HepG2 (cell line): ENCODE measurements around the gene CDK14. TPM values are rescaled to one million over a fixed set of nuclear protein-coding genes. Genes with fewer than 3 reads are reported as not detected.

Source experiments
- ATAC-seq: fragments of 200-7000 bp; cut with Tn5 transposase; 3 replicates; pipeline ENCODE4 v1.9.1; 2020; ENCODE audit warnings: mild to moderate bottlenecking, moderate library complexity
- BruUV-seq: library from RNA; stranded (reverse); fragments of 400-500 nt; replicated peaks from 2 replicates; lab custom pipeline; 2021; lab: Mats Ljungman, UMichigan
- CTCF ChIA-PET: fragments of 300-600 bp; formaldehyde crosslinking; extraction: SDS; loops from one replicate; lab custom pipeline; 2021; ENCODE audit warnings: low total read pairs, inconsistent platforms, low intra/inter-chr PET ratio; lab: Yijun Ruan, JAX
- POLR2A ChIA-PET: fragments of 350-600 bp; sonication (Branson Sonifier 250); formaldehyde crosslinking; loops from one replicate; lab custom pipeline; 2020; ENCODE audit warnings: antibody characterized with exemption, inconsistent platforms; lab: Yijun Ruan, JAX
- DNase-seq: peaks from one replicate; pipeline ENCODE4 v3.0.0-alpha.2; 2015; ENCODE audit warnings: low spot score
- FAIRE-seq: peaks from 3 replicates; lab custom pipeline; 2011; peaks lifted over from hg19 to GRCh38; lab: Jason Lieb, UNC
- H2AFZ ChIP-seq: one replicate; pipeline ENCODE4 v1.6.1; 2011; ENCODE audit warnings: low read length, inconsistent platforms
- H3K27ac ChIP-seq: fragments of 300-600 bp; 3 replicates; pipeline ENCODE4 v1.8.0; 2011; ENCODE audit warnings: mixed run types, mild to moderate bottlenecking, mixed read lengths, low read length, inconsistent platforms; ENCODE audit not compliant: insufficient read depth; ENCODE audit errors: extremely low read length
- H3K27me3 ChIP-seq, 2 experiments: fragments of 200-600 bp in 1 of 2; 2 replicates in 1 of 2; 3 replicates in 1 of 2; pipeline versions ENCODE4 v1.6.0 to v1.8.0; 2011; ENCODE audit warnings: low read length in 2 of 2, mild to moderate bottlenecking in 2 of 2, moderate library complexity in 2 of 2, inconsistent platforms in 1 of 2; ENCODE audit not compliant: insufficient read depth in 2 of 2, control insufficient read depth in 1 of 2
- H3K36me3 ChIP-seq, 2 experiments: fragments of 200-600 bp in 1 of 2; replicated peaks in 1 of 2; 2 replicates in 1 of 2; 3 replicates in 1 of 2; pipeline versions ENCODE4 v1.5.1 to v1.8.0; 2011; ENCODE audit warnings: low read length in 2 of 2, inconsistent platforms in 1 of 2; ENCODE audit not compliant: insufficient read depth in 2 of 2, control insufficient read depth in 1 of 2
- H3K4me1 ChIP-seq: 2 replicates; pipeline ENCODE4 v1.5.1; 2012; ENCODE audit warnings: low read length, inconsistent platforms; ENCODE audit not compliant: insufficient read depth
- H3K4me2 ChIP-seq: 2 replicates; pipeline ENCODE4 v1.6.0; 2011; ENCODE audit warnings: low read depth, low read length, inconsistent platforms
- H3K4me3 ChIP-seq, 3 experiments: fragments of 200-600 bp in 1 of 3; sonication (generic), shearing (Covaris generic) in 1 of 3; replicated peaks in 1 of 3; 2 replicates each; pipeline ENCODE4 v1.5.1; 2011 to 2016; ENCODE audit warnings: low read length in 3 of 3, inconsistent platforms in 2 of 3, low read depth in 2 of 3, mild to moderate bottlenecking in 2 of 3, control low read depth in 1 of 3, mixed read lengths in 1 of 3; ENCODE audit not compliant: insufficient read depth in 1 of 3
- H3K79me2 ChIP-seq: one replicate; pipeline ENCODE4 v1.6.1; 2011; ENCODE audit warnings: low read length, inconsistent platforms; ENCODE audit not compliant: insufficient read depth
- H3K9ac ChIP-seq: 2 replicates; pipeline ENCODE4 v1.6.0; 2011; ENCODE audit warnings: mild to moderate bottlenecking, low read depth, low read length, inconsistent platforms; ENCODE audit not compliant: insufficient read depth
- H3K9me3 ChIP-seq: 2 replicates; pipeline ENCODE4 v1.5.1; 2012; ENCODE audit warnings: mild to moderate bottlenecking, low read length
- H4K20me1 ChIP-seq: 2 replicates; pipeline ENCODE4 v1.6.0; 2011; ENCODE audit warnings: inconsistent platforms, mild to moderate bottlenecking, low read length, moderate library complexity; ENCODE audit not compliant: insufficient read depth
- JUND ChIP-seq: sonication (generic); formaldehyde crosslinking; IDR thresholded peaks from 2 replicates; pipeline ENCODE4 v1.8.0; 2022; ENCODE audit warnings: mild to moderate bottlenecking, missing genetic modification reagents
- POGZ ChIP-seq: sonication (generic); formaldehyde crosslinking; IDR thresholded peaks from 2 replicates; pipeline ENCODE4 v1.4.0; 2020; ENCODE audit warnings: mild to moderate bottlenecking, missing genetic modification reagents
- RCOR2 ChIP-seq: IDR thresholded peaks from 2 replicates; pipeline ENCODE4 v1.6.1; 2016; ENCODE audit warnings: missing biosample characterization, missing genetic modification reagents
- SNAPC2 ChIP-seq: sonication (generic); formaldehyde crosslinking; IDR thresholded peaks from 2 replicates; pipeline ENCODE4 v1.8.1; 2022; ENCODE audit warnings: mild to moderate bottlenecking, missing genetic modification reagents
- ZBTB1 ChIP-seq: sonication (generic); formaldehyde crosslinking; IDR thresholded peaks from 2 replicates; pipeline ENCODE4 v1.4.0; 2020; ENCODE audit warnings: missing genetic modification reagents, borderline replicate concordance
- ZNF17 ChIP-seq: sonication (generic); formaldehyde crosslinking; IDR thresholded peaks from 2 replicates; pipeline ENCODE4 v1.5.0; 2020; ENCODE audit warnings: mild to moderate bottlenecking, missing genetic modification reagents
- ZNF256 ChIP-seq: sonication (generic); formaldehyde crosslinking; conservative IDR thresholded peaks from 2 replicates; pipeline ENCODE4 v1.4.0; 2020; ENCODE audit warnings: missing genetic modification reagents
- ZNF30 ChIP-seq: sonication (generic); formaldehyde crosslinking; IDR thresholded peaks from 2 replicates; pipeline ENCODE4 v1.5.0; 2020; ENCODE audit warnings: mild to moderate bottlenecking, missing genetic modification reagents
- ZNF614 ChIP-seq: IDR thresholded peaks from 2 replicates; pipeline ENCODE4 v1.6.1; 2018; ENCODE audit warnings: missing biosample characterization, missing genetic modification reagents, inconsistent platforms, borderline replicate concordance
- ZNF616 ChIP-seq: sonication (generic); formaldehyde crosslinking; IDR thresholded peaks from 2 replicates; pipeline ENCODE4 v1.5.0; 2020; ENCODE audit warnings: low read depth, mild to moderate bottlenecking, missing genetic modification reagents
- WGBS: methylation state at CpG from one replicate; pipeline ENCODE4 v1.1.6; 2017; ENCODE audit warnings: low lambda C conversion rate; 5-methylcytosine and 5-hydroxymethylcytosine counted together
- in situ Hi-C: cut with HindIII; loops from 2 replicates; pipeline ENCODE4 v1.10.0; 2017; ENCODE audit warnings: low pct_unique_long_range_greater_than_20kb; ENCODE audit not compliant: extremely low pct_ligation_motif_present
- intact Hi-C: fragments of 100-400 bp; cut with micrococcal nuclease; formaldehyde crosslinking; loops from one replicate; pipeline ENCODE4 v1.10.0; 2022; ENCODE audit not compliant: unreplicated experiment
- polyA plus RNA-seq, 8 experiments: library from polyadenylated mRNA; depleted of rRNA in 3 of 8; stranded (reverse) in 7 of 8; unstranded in 1 of 8; fragments of >200 nt; fragmentation: Illumina TruSeq in 4 of 8; extraction: Trizol in 4 of 8; gene quantifications; 2 replicates each; pipeline versions ENCODE4 v1.2.1 to v1.2.3, GENCODE V29; 2011 to 2016; ENCODE audit warnings: low read depth in 4 of 8, missing spikeins in 1 of 8, mixed read lengths in 1 of 8; ENCODE audit not compliant: insufficient read depth in 1 of 8
- total RNA-seq, 5 experiments: library from RNA; depleted of rRNA; stranded (reverse); fragments of >200 nt; fragmentation: Illumina TruSeq; extraction: Trizol; gene quantifications; 2 replicates each; pipeline ENCODE4 v1.2.3, GENCODE V29; 2016; ENCODE audit warnings: low read depth in 1 of 5
- TF ChIP-seq, protein P1 (sequence below): sonication (generic); formaldehyde crosslinking; conservative IDR thresholded peaks from 2 replicates; pipeline ENCODE4 v1.4.0; 2020; ENCODE audit warnings: missing genetic modification reagents
- TF ChIP-seq, protein P2 (sequence below): sonication (generic); formaldehyde crosslinking; IDR thresholded peaks from 2 replicates; pipeline ENCODE4 v1.4.0; 2020; ENCODE audit warnings: missing genetic modification reagents, borderline replicate concordance

CDK14 gene
- total and polyA plus RNA-seq, 2 of the 13 experiments (the other 11 are each of a cell fraction or from before 2014, with no cell fraction given): 0.26 to 0.71 TPM

DNA sequence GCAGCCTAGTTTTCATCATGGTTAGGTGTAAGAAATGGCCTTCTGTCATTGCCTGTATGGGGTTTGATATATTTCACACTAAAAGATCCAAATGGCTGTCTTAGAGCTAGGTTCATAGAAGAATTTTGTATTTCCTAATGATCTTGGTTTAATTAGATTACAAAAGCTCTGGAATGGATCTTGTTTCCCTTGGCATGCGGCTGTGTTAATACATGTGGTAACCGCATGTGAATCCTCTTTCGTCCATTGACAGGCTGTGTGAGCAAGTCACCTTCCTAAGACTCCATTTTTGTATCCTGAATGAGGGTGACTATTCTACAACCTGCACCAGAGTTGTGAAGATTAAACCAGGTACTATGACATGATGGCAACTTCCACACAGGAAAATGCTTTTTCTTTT, 655.8 kb downstream of the CDK14 start:
- no TSS peak for BruUV-seq
- TF ChIP-seq RCOR2 (CRISPR knock-in tag): no peak
- TF ChIP-seq JUND (CRISPR knock-in tag): no peak
- no peak for TF ChIP-seq ZBTB1 (CRISPR knock-in tag)
- no peak for TF ChIP-seq ZNF614 (CRISPR knock-in tag)
- TF ChIP-seq ZNF30 (CRISPR knock-in tag): no peak
- no peak for TF ChIP-seq ZNF256 (CRISPR knock-in tag)
- TF ChIP-seq SNAPC2 (CRISPR knock-in tag): no peak
- TF ChIP-seq, protein P1, sequence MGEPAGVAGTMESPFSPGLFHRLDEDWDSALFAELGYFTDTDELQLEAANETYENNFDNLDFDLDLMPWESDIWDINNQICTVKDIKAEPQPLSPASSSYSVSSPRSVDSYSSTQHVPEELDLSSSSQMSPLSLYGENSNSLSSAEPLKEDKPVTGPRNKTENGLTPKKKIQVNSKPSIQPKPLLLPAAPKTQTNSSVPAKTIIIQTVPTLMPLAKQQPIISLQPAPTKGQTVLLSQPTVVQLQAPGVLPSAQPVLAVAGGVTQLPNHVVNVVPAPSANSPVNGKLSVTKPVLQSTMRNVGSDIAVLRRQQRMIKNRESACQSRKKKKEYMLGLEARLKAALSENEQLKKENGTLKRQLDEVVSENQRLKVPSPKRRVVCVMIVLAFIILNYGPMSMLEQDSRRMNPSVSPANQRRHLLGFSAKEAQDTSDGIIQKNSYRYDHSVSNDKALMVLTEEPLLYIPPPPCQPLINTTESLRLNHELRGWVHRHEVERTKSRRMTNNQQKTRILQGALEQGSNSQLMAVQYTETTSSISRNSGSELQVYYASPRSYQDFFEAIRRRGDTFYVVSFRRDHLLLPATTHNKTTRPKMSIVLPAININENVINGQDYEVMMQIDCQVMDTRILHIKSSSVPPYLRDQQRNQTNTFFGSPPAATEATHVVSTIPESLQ (CRISPR knock-in tag): no peak
- no peak for TF ChIP-seq ZNF17 (CRISPR knock-in tag)
- TF ChIP-seq POGZ (CRISPR knock-in tag): no peak
- TF ChIP-seq, protein P2, sequence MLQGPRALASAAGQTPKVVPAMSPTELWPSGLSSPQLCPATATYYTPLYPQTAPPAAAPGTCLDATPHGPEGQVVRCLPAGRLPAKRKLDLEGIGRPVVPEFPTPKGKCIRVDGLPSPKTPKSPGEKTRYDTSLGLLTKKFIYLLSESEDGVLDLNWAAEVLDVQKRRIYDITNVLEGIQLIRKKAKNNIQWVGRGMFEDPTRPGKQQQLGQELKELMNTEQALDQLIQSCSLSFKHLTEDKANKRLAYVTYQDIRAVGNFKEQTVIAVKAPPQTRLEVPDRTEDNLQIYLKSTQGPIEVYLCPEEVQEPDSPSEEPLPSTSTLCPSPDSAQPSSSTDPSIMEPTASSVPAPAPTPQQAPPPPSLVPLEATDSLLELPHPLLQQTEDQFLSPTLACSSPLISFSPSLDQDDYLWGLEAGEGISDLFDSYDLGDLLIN: no peak
- no peak for TF ChIP-seq ZNF616
- intact Hi-C loops (no loop called here), in situ Hi-C loops (no loop called here)
- no peaks in the 10 kb centered on the region for H3K79me2 ChIP-seq
- H3K4me1 ChIP-seq: no peaks in the 10 kb centered on the region
- ChIA-PET POLR2A (no interaction called here), CTCF (no interaction called here)
- 61% methylated on average over 3 of the region's 3 CpGs for WGBS
- FAIRE-seq (no peak), DNase-seq (no peak), ATAC-seq (no peak)
- no peaks in the 10 kb centered on the region for H3K9me3 ChIP-seq
- H3K4me2 ChIP-seq: no peak overlapping the region
- no peak overlapping the region for H2AFZ ChIP-seq
- no peak overlapping the region for H3K9ac ChIP-seq
- H3K27me3 ChIP-seq: no peaks in the 10 kb centered on the region
- H3K27ac ChIP-seq: no peak overlapping the region
- H3K36me3 ChIP-seq: no peaks in the 10 kb centered on the region
- H3K4me3 ChIP-seq: no peak overlapping the region
- no peaks in the 10 kb centered on the region for H4K20me1 ChIP-seq

Other genes starting within 250 kb of the CDK14 start
- gene GTPBP10, start 249.6 kb upstream of the CDK14 start, total RNA-seq (2016; rRNA removed; fragmentation: Illumina TruSeq; extraction: Trizol): 38.7 and 54.6 TPM in 2 replicates
- gene GTPBP10, start 249.6 kb upstream of the CDK14 start, polyA plus RNA-seq (2011; rRNA removed): 10.6 and 13.3 TPM in 2 replicates
- 32.0 and 44.1 TPM in 2 replicates for gene CLDN12, start 192.9 kb upstream of the CDK14 start, total RNA-seq (2016; rRNA removed; fragmentation: Illumina TruSeq; extraction: Trizol)
- gene CLDN12, start 192.9 kb upstream of the CDK14 start, polyA plus RNA-seq (2011; rRNA removed): 114 and 124 TPM in 2 replicates
- gene PTTG1IP2, start 126.7 kb upstream of the CDK14 start, total RNA-seq (2016; rRNA removed; fragmentation: Illumina TruSeq; extraction: Trizol): not detected in 2 replicates
- gene PTTG1IP2, start 126.7 kb upstream of the CDK14 start, polyA plus RNA-seq (2011; rRNA removed): not detected in 2 replicates